Stimulated activated naive CD4-positive, alpha-beta T cell treated with Interleukin-2 at 50 U/mL for 16 hours (primary cell): ENCODE measurements around the gene IMMT.

ENCODE experiments used
- DNase-seq: peaks from one replicate; lab custom pipeline; 2025; lab: John Stamatoyannopoulos, UW

Gene IMMT

GRCh38 chr2:86199834-86200177 lies 4.5 kb upstream of the IMMT start:
- no peak for DNase-seq

GRCh38 chr2:86195808-86196387 lies 636 bp upstream of the IMMT start:
- no peak for DNase-seq

GRCh38 chr2:86194751-86195054 lies 559 bp downstream of the IMMT start:
- DNase-seq = no peak

DNA sequence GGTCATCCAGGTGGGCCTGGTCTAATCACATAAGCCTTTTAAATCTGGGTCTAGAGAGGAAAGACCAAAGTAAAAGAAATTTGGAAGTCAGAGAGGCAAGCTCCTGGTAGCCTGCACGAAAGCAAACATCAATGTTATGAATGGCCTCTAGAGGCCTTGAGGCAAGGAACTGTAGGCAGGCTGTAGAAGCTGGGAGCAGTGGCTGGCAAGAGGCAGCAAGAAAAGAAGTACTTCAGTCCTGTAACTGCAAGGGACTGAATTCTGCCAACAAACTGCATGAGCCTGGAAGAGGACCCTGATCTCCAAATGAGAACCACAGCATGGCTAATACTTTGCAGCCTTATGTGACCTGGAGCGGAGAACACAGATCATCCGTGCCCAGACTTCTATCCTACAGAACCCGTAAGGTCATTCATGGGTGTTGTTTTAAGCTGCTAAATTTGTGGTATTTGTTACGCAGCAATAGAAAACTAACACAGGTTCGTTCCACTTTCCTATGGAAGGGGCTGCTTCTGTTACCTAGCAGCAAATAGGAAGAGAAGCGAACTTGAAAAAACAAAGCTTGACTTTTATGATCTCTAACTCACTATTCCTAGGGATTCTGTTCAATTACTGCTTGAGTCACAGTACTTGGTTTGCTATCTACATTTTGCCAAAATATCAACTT lies 1.2 kb downstream of the IMMT start:
- no peak for DNase-seq

DNA sequence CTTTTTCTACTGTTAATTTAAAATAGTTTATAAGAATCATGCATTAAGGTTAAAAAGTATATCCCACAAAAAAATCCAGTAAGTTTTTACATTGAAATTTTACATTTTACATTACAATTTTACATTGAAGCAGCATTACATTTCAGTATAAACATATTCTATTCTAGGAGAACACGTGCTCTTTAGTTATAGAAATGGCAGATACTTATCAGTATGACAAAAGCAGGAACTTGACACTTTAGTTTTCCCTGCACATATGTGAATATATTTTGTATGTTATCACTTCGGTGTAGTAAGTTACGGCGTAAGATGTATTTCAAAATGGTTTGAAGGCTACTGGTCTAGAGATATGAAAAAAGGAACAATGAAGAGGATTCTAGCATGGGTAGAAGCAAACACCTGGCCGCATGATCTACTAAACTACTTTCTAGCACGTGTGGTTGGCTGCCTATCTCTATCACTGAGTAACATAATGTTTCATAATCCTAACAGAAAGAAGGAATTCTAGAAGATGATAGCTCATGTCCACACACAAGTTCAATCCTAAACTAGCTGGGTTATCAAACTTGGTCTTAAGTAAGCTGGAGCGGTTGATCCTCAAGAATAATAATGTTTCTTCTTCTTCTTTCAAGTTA lies 5.4 kb downstream of the IMMT start:
- no peak for DNase-seq

- no peak for DNase-seq
These were observed 8.8 kb downstream of the IMMT start for GRCh38 chr2:86186431-86186830.

DNA sequence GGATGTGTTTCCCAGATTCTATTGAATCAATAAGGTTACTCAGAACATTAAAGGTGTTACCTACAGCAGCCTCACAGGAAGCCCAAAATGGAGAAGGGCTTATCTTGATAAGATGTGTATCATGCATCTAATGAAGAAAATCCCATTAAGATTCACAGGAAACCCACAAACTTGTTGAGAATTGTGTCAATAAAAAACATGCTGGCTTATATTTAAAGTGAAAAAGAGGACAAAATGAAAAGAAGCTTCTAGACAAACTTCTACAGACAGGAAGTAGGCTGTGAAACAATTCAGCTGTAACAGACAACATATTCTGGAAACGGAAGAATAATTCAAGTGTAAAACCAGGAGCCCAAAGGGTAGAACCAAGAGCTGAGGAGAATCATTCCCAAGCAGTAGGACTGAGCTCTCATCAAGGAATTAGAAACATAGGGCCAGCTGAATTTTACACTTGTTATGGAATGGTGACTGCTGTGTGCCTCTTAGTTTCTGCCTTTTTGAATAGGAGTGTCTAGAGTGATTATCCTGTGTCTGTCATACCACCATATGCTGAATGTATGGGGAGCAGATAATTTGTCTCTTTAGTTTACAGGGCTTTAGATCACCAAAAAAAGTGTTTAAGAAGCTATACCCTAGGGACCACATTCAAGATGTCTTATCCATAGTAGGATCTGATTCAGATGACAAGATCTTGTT lies 9.6 kb downstream of the IMMT start:
- DNase-seq = peak; percentile 2

GRCh38 chr2:86176597-86176996 lies 18.7 kb downstream of the IMMT start:
- DNase-seq = no peak

DNA sequence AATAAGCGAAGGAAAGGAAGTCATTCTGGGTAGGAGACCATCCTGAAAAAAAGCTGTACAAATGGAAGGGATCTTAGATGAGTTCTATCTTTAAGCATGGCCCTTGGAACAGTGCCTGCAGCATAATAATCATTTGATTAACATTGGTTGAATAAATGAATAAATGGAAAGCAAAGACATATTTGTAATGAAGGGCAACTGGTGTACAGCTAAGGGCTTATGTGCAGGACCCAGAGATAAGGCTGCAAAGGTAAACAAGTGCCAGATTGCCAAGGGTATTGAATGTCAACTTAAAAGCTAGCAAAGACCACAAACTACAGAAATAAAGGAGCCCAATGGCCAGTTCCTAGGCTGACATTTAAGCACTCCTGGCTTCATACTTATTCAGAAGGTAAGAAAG lies 19.4 kb downstream of the IMMT start:
- no peak for DNase-seq

DNA sequence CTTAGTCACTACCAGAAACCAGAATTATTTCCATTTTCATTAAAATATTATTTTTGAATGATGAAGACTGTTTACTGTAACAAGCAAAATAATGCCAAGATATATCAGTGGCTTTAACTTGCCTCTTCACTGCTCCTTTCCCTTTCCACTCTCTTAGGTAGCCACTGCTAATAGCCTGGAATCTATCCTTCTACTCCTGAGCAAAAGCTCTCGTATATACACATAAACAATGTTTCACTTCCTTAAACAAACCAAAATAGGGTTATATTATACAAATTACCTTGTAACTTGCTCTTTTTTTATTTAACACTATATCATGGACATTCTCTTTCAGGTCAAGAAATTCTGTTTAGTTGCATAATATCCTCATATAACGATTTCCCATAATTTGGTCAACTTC lies 20.8 kb downstream of the IMMT start:
- no peak for DNase-seq

- no peak for DNase-seq
These were observed 22.7 kb downstream of the IMMT start for GRCh38 chr2:86172610-86173009.

GRCh38 chr2:86171295-86171694 lies 24.0 kb downstream of the IMMT start:
- no peak for DNase-seq

GRCh38 chr2:86170449-86170848 lies 24.8 kb downstream of the IMMT start:
- no peak for DNase-seq

DNA sequence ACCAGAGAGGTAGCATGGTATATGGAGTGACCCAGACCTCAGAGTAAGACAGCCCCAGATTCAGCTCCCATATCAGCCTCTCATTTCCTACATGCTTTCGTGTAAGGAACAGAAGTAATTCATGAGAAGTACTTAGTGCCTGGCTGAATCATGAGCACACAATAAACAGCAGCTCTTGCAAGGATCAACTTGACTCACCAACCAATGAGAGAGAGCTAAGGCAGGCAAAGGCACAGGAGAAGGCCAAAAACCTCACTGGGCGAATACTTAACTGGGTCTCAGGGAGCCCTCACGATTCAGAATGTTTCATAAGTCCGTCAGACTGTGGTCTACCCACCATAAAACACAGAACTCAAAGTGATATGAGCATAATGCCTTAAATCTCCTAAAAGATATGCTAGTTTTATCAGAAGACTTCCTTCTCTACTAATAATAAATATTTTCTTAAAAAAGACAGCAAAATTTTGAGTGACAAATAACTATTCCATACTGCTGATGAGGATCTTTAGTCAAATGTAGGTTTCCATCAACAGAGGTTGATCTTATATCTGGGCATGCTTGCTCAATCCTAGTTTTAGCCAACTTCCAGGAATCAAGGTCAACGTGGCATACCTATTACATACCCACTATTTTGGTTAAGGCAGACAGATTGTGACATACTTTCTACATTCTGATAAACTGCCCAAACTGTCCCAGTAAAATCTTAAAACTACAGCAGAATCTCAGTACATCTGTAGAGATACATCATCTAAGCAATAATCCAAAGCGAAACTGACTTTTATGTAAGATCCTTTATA lies 34.9 kb downstream of the IMMT start:
- DNase-seq = no peak

DNA sequence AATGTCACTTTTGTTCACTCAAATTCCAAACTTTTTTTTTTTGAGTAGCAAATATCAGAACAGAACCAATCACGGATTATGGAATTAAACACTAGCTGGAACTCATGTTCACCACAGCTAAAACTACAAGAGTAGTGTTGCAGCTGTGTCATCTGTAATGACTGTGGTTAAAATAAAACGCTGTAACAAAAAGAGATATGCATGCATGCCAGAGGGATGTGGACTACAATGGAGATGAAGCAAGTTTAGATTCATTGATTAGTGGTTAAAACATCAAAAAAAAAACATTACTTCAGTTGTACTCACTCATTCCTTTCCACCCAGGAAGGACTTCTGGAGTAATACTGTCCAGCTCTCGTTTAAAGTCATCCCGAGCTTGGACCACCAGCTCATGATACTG lies 37.0 kb downstream of the IMMT start:
- no peak for DNase-seq

DNA sequence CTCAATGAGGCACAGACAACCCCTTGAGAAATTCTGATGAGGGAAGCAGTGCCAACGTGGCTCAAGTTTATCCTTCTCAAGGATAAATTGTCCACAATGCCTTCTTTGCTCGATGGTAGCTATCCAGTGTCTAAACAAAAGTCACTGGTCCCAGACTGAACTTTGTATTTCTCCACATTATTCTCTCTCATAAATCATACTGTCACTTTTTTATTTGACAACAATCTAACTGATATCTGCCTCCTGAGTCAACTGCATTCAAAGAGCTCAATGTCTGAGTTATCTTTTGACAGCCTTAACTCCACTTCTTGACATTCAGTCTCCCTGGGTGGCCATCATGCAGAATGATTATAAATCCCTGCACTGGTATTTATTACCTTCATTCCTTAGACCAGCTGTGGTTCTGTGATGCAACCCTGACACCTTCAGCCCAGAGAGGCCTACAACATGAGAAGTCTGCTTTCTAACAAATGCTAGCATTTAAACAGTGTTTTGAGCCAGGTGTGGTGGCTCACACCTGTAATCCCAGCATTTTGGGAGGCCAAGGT lies 38.2 kb downstream of the IMMT start:
- no peak for DNase-seq

GRCh38 chr2:86150502-86150901 lies 44.8 kb downstream of the IMMT start:
- DNase-seq = no peak

GRCh38 chr2:86147793-86148192 lies 47.5 kb downstream of the IMMT start:
- no peak for DNase-seq

- no peak for DNase-seq
These were observed 51.2 kb downstream of the IMMT start for GRCh38 chr2:86143926-86144685.

GRCh38 chr2:86143307-86143706 lies 52.0 kb downstream of the IMMT start:
- DNase-seq = no peak

- DNase-seq = no peak
These were observed 52.6 kb downstream of the IMMT start for GRCh38 chr2:86142436-86143257.
